GM19328 (cell line): ENCODE data around the gene KIAA0825.

Experiments
- ATAC-seq: cut with Tn5 transposase; IDR thresholded peaks from one replicate; pipeline ENCODE4 v1.9.1; 2021; ENCODE audit warnings: mild to moderate bottlenecking, moderate library complexity; ENCODE audit not compliant: unreplicated experiment

Gene KIAA0825

GRCh38 chr5:94618493-94619328 lies at the start of gene KIAA0825, which contains the start of gene SLF1:
KIAA0825 (minus strand) TSS chr5:94618604; CDS start chr5:94537126, 81,478 bp downstream.
SLF1 (plus strand) TSS chr5:94618669; CDS start chr5:94628811, 10,142 bp downstream.
- peak; percentile 96 for ATAC-seq

GRCh38 chr5:94667937-94668336 lies 49.5 kb upstream of the KIAA0825 start:
- ATAC-seq, result no peak

- ATAC-seq, result no peak
Measured at GRCh38 chr5:94661086-94661485, 42.7 kb upstream of the KIAA0825 start.

GRCh38 chr5:94660506-94660905 lies 42.1 kb upstream of the KIAA0825 start:
- no peak for ATAC-seq

- no peak for ATAC-seq
Measured at GRCh38 chr5:94658272-94658671, 39.9 kb upstream of the KIAA0825 start.

GRCh38 chr5:94649874-94650273 lies 31.5 kb upstream of the KIAA0825 start:
- no peak for ATAC-seq

- ATAC-seq, result no peak
Measured at GRCh38 chr5:94646758-94647157, 28.4 kb upstream of the KIAA0825 start.

GRCh38 chr5:94645053-94645452 lies 26.6 kb upstream of the KIAA0825 start:
- ATAC-seq, result no peak

GRCh38 chr5:94640176-94640575 lies 21.8 kb upstream of the KIAA0825 start:
- ATAC-seq, result no peak

- peak; percentile 96 for ATAC-seq
Measured at GRCh38 chr5:94632024-94632423, 13.6 kb upstream of the KIAA0825 start.

GRCh38 chr5:94627191-94627590 lies 8.8 kb upstream of the KIAA0825 start:
- ATAC-seq, result no peak

GRCh38 chr5:94623877-94624276 lies 5.5 kb upstream of the KIAA0825 start:
- no peak for ATAC-seq

GRCh38 chr5:94623011-94623410 lies 4.6 kb upstream of the KIAA0825 start:
- no peak for ATAC-seq

GRCh38 chr5:94621763-94622162 lies 3.4 kb upstream of the KIAA0825 start:
- ATAC-seq, result no peak

- no peak for ATAC-seq
Measured at GRCh38 chr5:94620256-94620655, 1.9 kb upstream of the KIAA0825 start.

GRCh38 chr5:94618029-94618492 lies 343 bp downstream of the KIAA0825 start:
- ATAC-seq, result peak; percentile 18

GRCh38 chr5:94615862-94616261 lies 2.5 kb downstream of the KIAA0825 start:
- no peak for ATAC-seq

- no peak for ATAC-seq
Measured at GRCh38 chr5:94614156-94614805, 4.1 kb downstream of the KIAA0825 start.

GRCh38 chr5:94613583-94613982 lies 4.8 kb downstream of the KIAA0825 start:
- ATAC-seq, result no peak

- ATAC-seq, result no peak
Measured at GRCh38 chr5:94595281-94595840, 23.0 kb downstream of the KIAA0825 start.

GRCh38 chr5:94577466-94578245 lies 40.7 kb downstream of the KIAA0825 start:
- peak; percentile 62 for ATAC-seq
